ENCODE data around the gene CHMP6. TPM values are rescaled to one million over a fixed set of nuclear protein-coding genes. Genes with fewer than 3 reads are reported as not detected.
A peak's percentile ranks its signal among the peaks of the same experiment; 100 is the strongest.

CHMP6 gene
- total and polyA plus RNA-seq, 5 experiments from 2014 or later = 40.1 to 47.6 (median 41.6) TPM

- no peak overlapping the region for H3K4me3 Mint-ChIP-seq
- ATAC-seq (no peak), DNase-seq (no peak)
- H3K36me3 Mint-ChIP-seq = peaks cover 0 to 26% (median 2%) of the 10 kb centered on the region in 3 donors
- POLR2A ChIA-PET = no interaction called here
- peaks cover 5 to 22% (median 19%) of the 10 kb centered on the region in 4 donors for H3K4me1 Mint-ChIP-seq
- H3K9me3 Mint-ChIP-seq = no peaks in the 10 kb centered on the region
- peaks cover 4 to 12% (median 6%) of the 10 kb centered on the region in 5 donors for H3K27me3 Mint-ChIP-seq
- H3K27ac Mint-ChIP-seq = peak overlapping the region in 1 of 10 donors; percentile 78
These were observed 9.2 kb downstream of the CHMP6 start for GRCh38 chr17:81000631-81001357.

- POLR2A ChIA-PET = interaction anchor here (0.9 kb wide), 1 partner anchor 22 kb away, joined by 4 read pairs; no protein-coding TSS in a partner anchor
- no peak for ATAC-seq
- peaks cover 4 to 15% (median 9%) of the 10 kb centered on the region in 5 donors for H3K27me3 Mint-ChIP-seq
- DNase-seq = no peak
- H3K36me3 Mint-ChIP-seq = peaks cover 0 to 17% (median 0%) of the 10 kb centered on the region in 3 donors
- H3K9me3 Mint-ChIP-seq = no peaks in the 10 kb centered on the region
- peak overlapping the region in 1 of 10 donors; percentile 28 for H3K4me3 Mint-ChIP-seq
- H3K27ac Mint-ChIP-seq = peak overlapping the region in 3 of 10 donors; percentile 11 to 78 (median 52)
- peaks cover 5 to 26% (median 19%) of the 10 kb centered on the region in 4 donors for H3K4me1 Mint-ChIP-seq
These were observed 10.4 kb downstream of the CHMP6 start for GRCh38 chr17:81002013-81002384.

GRCh38 chr17:81002409-81003361, 11.0 kb downstream of the CHMP6 start:
- H3K4me3 Mint-ChIP-seq = peak overlapping the region; percentile 50 to 74 (median 66)
- peaks cover 5 to 27% (median 19%) of the 10 kb centered on the region in 4 donors for H3K4me1 Mint-ChIP-seq
- ATAC-seq (no peak), DNase-seq (no peak)
- H3K9me3 Mint-ChIP-seq = no peaks in the 10 kb centered on the region
- peak overlapping the region in 4 of 10 donors; percentile 11 to 52 (median 26) for H3K27ac Mint-ChIP-seq
- POLR2A ChIA-PET = interaction anchor here (0.9 to 1.1 kb wide), 3 partner anchors 15 to 21 kb away, joined by 4 to 6 read pairs (median 5); no protein-coding TSS in a partner anchor
- H3K36me3 Mint-ChIP-seq = peaks cover 0 to 12% (median 0%) of the 10 kb centered on the region in 3 donors
- peaks cover 4 to 15% (median 9%) of the 10 kb centered on the region in 5 donors for H3K27me3 Mint-ChIP-seq

- peaks cover 5 to 27% (median 19%) of the 10 kb centered on the region in 4 donors for H3K4me1 Mint-ChIP-seq
- DNase-seq (peak in 2 of 10 donors; percentile 18 to 21), ATAC-seq (peak in 1 of 2 donors; percentile 43)
- peak overlapping the region in 4 of 10 donors; percentile 16 to 86 (median 56) for H3K27ac Mint-ChIP-seq
- POLR2A ChIA-PET = interaction anchor here (0.7 to 1.6 kb wide), 6 partner anchors 12 to 42 kb away, joined by 3 to 11 read pairs (median 4); partner anchors contain the start of gene CHMP6
- peak overlapping the region; percentile 34 to 88 (median 65) for H3K4me3 Mint-ChIP-seq
- peaks cover 4 to 15% (median 9%) of the 10 kb centered on the region in 5 donors for H3K27me3 Mint-ChIP-seq
- H3K36me3 Mint-ChIP-seq = peaks cover 0 to 7% (median 0%) of the 10 kb centered on the region in 3 donors
- no peaks in the 10 kb centered on the region for H3K9me3 Mint-ChIP-seq
These were observed 12.3 kb downstream of the CHMP6 start for GRCh38 chr17:81003711-81004475.

- no peak overlapping the region for H3K4me3 Mint-ChIP-seq
- DNase-seq = no peak
- peak overlapping the region in 1 of 10 donors; percentile 6 for H3K27ac Mint-ChIP-seq
- peaks cover 0 to 10% (median 4%) of the 10 kb centered on the region in 9 donors for H3K9me3 Mint-ChIP-seq
- peaks cover 2 to 10% (median 6%) of the 10 kb centered on the region in 3 donors for H3K36me3 Mint-ChIP-seq
- POLR2A ChIA-PET = interaction anchor here (0.6 kb wide), 1 partner anchor 16 kb away, joined by 5 read pairs; no protein-coding TSS in a partner anchor
- no peak for ATAC-seq
- H3K27me3 Mint-ChIP-seq = peaks cover 4 to 15% (median 9%) of the 10 kb centered on the region in 5 donors
- peaks cover 6 to 28% (median 15%) of the 10 kb centered on the region in 4 donors for H3K4me1 Mint-ChIP-seq
These were observed 15.2 kb downstream of the CHMP6 start for GRCh38 chr17:81006891-81007290.

- DNase-seq (no peak), ATAC-seq (no peak)
- Mint-ChIP-seq H3K9me3 (peaks cover 0 to 10% (median 4%) of the 10 kb centered on the region in 9 donors), H3K27me3 (peaks cover 4 to 15% (median 9%) of the 10 kb centered on the region in 5 donors), H3K36me3 (peaks cover 2 to 13% (median 6%) of the 10 kb centered on the region in 3 donors), H3K27ac (no peak overlapping the region), H3K4me3 (no peak overlapping the region), H3K4me1 (peaks cover 8 to 19% (median 12%) of the 10 kb centered on the region in 4 donors)
- POLR2A ChIA-PET = interaction anchor here (1.2 kb wide), 1 partner anchor 10 kb away, joined by 4 read pairs; no protein-coding TSS in a partner anchor
These were observed 16.5 kb downstream of the CHMP6 start for GRCh38 chr17:81008140-81008539.

- Mint-ChIP-seq H3K27me3 (peaks cover 4 to 11% (median 9%) of the 10 kb centered on the region in 5 donors), H3K36me3 (peaks cover 2 to 13% (median 6%) of the 10 kb centered on the region in 3 donors), H3K9me3 (peaks cover 0 to 10% (median 4%) of the 10 kb centered on the region in 9 donors), H3K4me3 (no peak overlapping the region), H3K27ac (no peak overlapping the region), H3K4me1 (peaks cover 5 to 15% (median 8%) of the 10 kb centered on the region in 4 donors)
- no peak for DNase-seq
- no peak for ATAC-seq
- POLR2A ChIA-PET = interaction anchor here (1.0 to 1.2 kb wide), 2 partner anchors 9 to 11 kb away, joined by 4 read pairs; no protein-coding TSS in a partner anchor
These were observed 17.5 kb downstream of the CHMP6 start for GRCh38 chr17:81009136-81009535.

GRCh38 chr17:81010935-81011334, 19.3 kb downstream of the CHMP6 start:
- POLR2A ChIA-PET = interaction anchor here (1.7 kb wide), 1 partner anchor 8 kb away, joined by 4 read pairs; no protein-coding TSS in a partner anchor
- ATAC-seq = no peak
- Mint-ChIP-seq H3K4me3 (no peak overlapping the region), H3K36me3 (peaks cover 2 to 13% (median 6%) of the 10 kb centered on the region in 3 donors), H3K27me3 (peaks cover 0 to 7% (median 3%) of the 10 kb centered on the region in 5 donors), H3K9me3 (peaks cover 0 to 10% (median 4%) of the 10 kb centered on the region in 9 donors), H3K27ac (no peak overlapping the region), H3K4me1 (peaks cover 0 to 8% (median 2%) of the 10 kb centered on the region in 4 donors)
- no peak for DNase-seq

GRCh38 chr17:81011951-81012350, 20.3 kb downstream of the CHMP6 start:
- POLR2A ChIA-PET = interaction anchor here (0.7 kb wide), 1 partner anchor 109 kb away, joined by 5 read pairs; no protein-coding TSS in a partner anchor

GRCh38 chr17:81012574-81013447, 21.2 kb downstream of the CHMP6 start:
- Mint-ChIP-seq H3K4me3 (no peak overlapping the region), H3K36me3 (peaks cover 2 to 16% (median 6%) of the 10 kb centered on the region in 3 donors), H3K4me1 (peaks cover 3 to 19% (median 10%) of the 10 kb centered on the region in 4 donors), H3K27me3 (no peaks in the 10 kb centered on the region), H3K27ac (peak overlapping the region in 1 of 10 donors; percentile 39), H3K9me3 (peaks cover 0 to 13% (median 4%) of the 10 kb centered on the region in 9 donors)
- ATAC-seq (no peak), DNase-seq (no peak)
- POLR2A ChIA-PET = interaction anchor here (0.7 kb wide), 1 partner anchor 110 kb away, joined by 5 read pairs; no protein-coding TSS in a partner anchor

More at GRCh38 chr17:81011951-81012350, 20.3 kb downstream of the CHMP6 start:
- DNase-seq = no peak
- Mint-ChIP-seq H3K4me3 (no peak overlapping the region), H3K36me3 (peaks cover 2 to 16% (median 6%) of the 10 kb centered on the region in 3 donors), H3K4me1 (peaks cover 0 to 13% (median 5%) of the 10 kb centered on the region in 4 donors), H3K27ac (peak overlapping the region in 2 of 10 donors; percentile 24 to 68), H3K27me3 (peaks cover 0 to under 1% (median 0%) of the 10 kb centered on the region in 5 donors), H3K9me3 (peaks cover 0 to 12% (median 4%) of the 10 kb centered on the region in 9 donors)
- ATAC-seq = no peak
